Right atrium auricular region (tissue), 2 donors: ENCODE data around the gene SIX5. TPM values are rescaled to one million over a fixed set of nuclear protein-coding genes. Genes with fewer than 3 reads are reported as not detected.

Source experiments
- DNase-seq: peaks from one replicate; pipeline ENCODE4 v3.0.0-alpha.2; 2019; ENCODE audit warnings: low spot score
- H3K27ac ChIP-seq, 2 donors: fragments of 200-600 bp; sonication (generic); 1 replicate in 1 of 2; 2 replicates in 1 of 2; pipeline ENCODE4 v1.5.1; 2016 to 2019
- H3K27me3 ChIP-seq, 2 donors: fragments of 200-600 bp; sonication (generic); one replicate each; pipeline versions ENCODE4 v1.5.1 to v1.6.0; 2017 to 2019
- H3K36me3 ChIP-seq: fragments of 200-600 bp; sonication (generic); one replicate; pipeline ENCODE4 v1.5.1; 2016
- H3K4me1 ChIP-seq, 2 donors: fragments of 200-600 bp; sonication (generic); one replicate each; pipeline versions ENCODE4 v1.5.1 to v1.6.0; 2017 to 2019
- H3K4me3 ChIP-seq, 2 donors: fragments of 200-600 bp; sonication (generic); 1 replicate in 1 of 2; 2 replicates in 1 of 2; pipeline ENCODE4 v1.5.1; 2017 to 2019; ENCODE audit warnings: mild to moderate bottlenecking in 1 of 2, moderate library complexity in 1 of 2
- H3K9me3 ChIP-seq, 2 donors: fragments of 200-600 bp; sonication (generic); one replicate each; pipeline ENCODE4 v1.5.1; 2019
- total RNA-seq, 2 donors: library from RNA; depleted of rRNA; stranded (reverse); fragments of >200 nt; gene quantifications; one replicate each; pipeline ENCODE4 v1.1.0, GENCODE V29; 2016
- TF ChIP-seq, protein P1 (sequence below), 2 donors: fragments of 200-600 bp; sonication (generic); IDR thresholded peaks; one replicate each; pipeline ENCODE4 v1.5.1; 2019; ENCODE audit warnings: antibody characterized with exemption in 2 of 2

Gene SIX5
- total RNA-seq = 10 to 100 TPM in 1 of 2 donors, 1 to 10 TPM in 1; 9.3 to 18.6 TPM

DNA sequence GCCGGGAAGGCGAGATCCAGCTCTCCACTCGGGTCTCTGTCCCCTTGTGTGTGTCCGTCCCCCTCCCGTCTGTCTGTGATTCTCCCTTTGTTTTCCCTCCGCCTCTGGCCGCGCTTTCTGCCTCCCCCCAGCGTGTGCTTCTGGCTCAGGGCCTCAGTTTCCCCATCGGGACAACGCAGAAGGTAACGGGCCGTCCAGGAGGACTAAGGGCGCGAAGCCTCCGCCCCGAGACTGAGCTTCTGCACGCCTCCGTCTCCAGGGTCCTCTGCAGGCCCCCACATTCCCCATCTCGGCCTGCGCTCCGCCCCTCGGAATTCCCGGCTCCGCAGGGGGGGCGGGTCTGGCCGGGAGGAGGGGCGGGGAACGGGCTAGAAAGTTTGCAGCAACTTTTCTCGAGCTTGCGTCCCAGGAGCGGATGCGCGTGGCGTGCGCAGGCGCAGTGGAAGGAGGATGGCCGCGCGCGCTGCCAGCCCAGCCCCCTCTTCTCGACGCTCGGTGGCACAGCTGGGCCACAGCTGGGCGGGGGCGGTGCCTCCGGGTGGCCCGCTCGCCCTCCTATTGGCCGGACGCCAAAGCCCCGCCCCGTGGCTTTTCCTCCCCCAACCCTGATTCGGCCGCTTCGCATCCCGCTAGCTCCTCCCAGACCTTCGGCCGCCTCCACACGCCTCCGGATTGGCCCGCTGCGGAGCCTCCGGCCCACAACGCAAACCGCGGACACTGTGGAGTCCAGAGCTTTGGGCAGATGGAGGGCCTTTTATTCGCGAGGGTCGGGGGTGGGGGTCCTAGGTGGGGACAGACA is at the start of gene SIX5:
Gene SIX5 (minus strand): TSS at position 269 of the 799 bp plus-strand sequence. CDS start 408 bp downstream, outside the sequence.
- Histone ChIP-seq H3K4me3 (peak within 1 kb of the TSS; percentile 69 to 74), H3K27ac (peak within 1 kb of the TSS; percentile 93 to 96), H3K36me3 (peaks cover 6% of the 10 kb centered on the region), H3K27me3 (no peaks in the 10 kb centered on the region), H3K4me1 (peaks cover 0 to 55% of the 10 kb centered on the region in 2 donors), H3K9me3 (no peaks in the 10 kb centered on the region)
- DNase-seq = peak; percentile 98
- TF ChIP-seq, protein P1, sequence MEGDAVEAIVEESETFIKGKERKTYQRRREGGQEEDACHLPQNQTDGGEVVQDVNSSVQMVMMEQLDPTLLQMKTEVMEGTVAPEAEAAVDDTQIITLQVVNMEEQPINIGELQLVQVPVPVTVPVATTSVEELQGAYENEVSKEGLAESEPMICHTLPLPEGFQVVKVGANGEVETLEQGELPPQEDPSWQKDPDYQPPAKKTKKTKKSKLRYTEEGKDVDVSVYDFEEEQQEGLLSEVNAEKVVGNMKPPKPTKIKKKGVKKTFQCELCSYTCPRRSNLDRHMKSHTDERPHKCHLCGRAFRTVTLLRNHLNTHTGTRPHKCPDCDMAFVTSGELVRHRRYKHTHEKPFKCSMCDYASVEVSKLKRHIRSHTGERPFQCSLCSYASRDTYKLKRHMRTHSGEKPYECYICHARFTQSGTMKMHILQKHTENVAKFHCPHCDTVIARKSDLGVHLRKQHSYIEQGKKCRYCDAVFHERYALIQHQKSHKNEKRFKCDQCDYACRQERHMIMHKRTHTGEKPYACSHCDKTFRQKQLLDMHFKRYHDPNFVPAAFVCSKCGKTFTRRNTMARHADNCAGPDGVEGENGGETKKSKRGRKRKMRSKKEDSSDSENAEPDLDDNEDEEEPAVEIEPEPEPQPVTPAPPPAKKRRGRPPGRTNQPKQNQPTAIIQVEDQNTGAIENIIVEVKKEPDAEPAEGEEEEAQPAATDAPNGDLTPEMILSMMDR (IDR thresholded peaks at IDR 0.05) = no peak

DNA sequence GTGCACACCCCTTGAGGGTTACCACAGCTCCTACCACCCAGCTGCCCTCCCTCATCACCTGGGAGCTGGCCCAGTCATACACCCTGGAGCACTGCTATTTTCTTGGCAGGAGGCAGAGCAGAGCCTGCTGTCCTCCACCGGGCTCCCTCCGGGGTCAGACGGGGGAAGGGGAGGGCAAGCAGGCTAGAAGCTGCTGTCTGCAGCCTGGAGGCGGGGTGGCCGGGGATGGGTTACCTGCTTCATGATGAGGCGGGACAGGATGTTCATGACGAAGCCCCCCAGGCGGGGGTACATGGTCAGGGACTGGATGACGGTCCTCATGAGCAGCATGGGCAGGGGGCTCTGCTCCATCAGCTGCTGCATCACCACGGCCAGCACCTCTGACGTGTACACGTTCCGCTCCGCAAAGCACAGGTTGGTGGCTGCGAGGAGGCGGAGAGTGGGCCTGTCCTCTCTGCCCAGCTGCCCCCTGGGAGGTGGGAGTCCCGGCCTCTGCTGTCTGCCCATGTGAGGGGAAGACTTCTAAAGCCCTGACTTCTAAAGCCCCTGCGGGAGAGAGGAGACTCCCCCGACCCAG is 48.8 kb upstream of the SIX5 start:
- Histone ChIP-seq H3K27me3 (no peaks in the 10 kb centered on the region), H3K36me3 (peaks cover 27% of the 10 kb centered on the region), H3K9me3 (no peaks in the 10 kb centered on the region), H3K4me3 (no peak overlapping the region), H3K4me1 (peaks cover 0 to 26% of the 10 kb centered on the region in 2 donors), H3K27ac (no peak overlapping the region)
- TF ChIP-seq, protein P1 (IDR thresholded peaks at IDR 0.05) = no peak
- DNase-seq = no peak

DNA sequence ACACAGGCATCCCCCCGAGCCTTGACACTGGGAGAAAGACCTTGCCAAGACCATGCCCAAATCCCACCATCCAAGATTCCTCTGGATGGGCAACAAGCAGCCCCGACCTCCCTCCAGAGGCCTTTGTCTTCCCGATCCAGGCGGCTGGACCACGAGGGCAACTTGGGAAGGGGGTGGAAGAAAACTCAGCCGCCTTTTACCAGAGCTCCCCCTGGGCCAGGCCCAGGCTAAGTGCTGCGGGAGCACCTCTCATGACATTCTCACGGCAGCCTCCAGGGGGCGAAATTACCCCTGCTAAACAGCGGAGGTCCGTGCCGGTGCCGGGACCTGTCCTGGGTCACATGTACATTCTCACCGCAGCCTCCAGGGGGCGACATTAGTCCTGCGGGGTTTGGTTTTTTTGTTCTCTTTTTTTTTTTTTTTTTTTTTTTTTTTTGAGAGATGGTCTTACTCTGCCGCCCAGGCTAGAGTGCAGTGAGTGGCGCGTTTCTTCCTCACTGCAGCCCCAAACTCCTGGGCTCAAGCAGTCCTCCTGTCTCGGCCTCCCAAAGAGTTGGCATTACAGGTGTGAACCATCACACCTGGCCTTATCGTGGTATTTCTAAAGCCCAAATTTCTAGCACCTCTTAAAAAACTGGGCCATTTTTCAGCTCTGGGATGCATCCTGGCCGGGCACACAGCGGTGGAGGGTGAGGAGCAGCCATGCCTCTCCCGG is 48.1 kb upstream of the SIX5 start:
- DNase-seq = peak; percentile 94
- TF ChIP-seq, protein P1 (IDR thresholded peaks at IDR 0.05) = peak; percentile 94 to 99
- Histone ChIP-seq H3K4me1 (peaks cover 0 to 26% of the 10 kb centered on the region in 2 donors), H3K36me3 (peaks cover 22% of the 10 kb centered on the region), H3K9me3 (no peaks in the 10 kb centered on the region), H3K27ac (peak overlapping the region in 1 of 2 donors; percentile 8), H3K27me3 (no peaks in the 10 kb centered on the region), H3K4me3 (no peak overlapping the region)

DNA sequence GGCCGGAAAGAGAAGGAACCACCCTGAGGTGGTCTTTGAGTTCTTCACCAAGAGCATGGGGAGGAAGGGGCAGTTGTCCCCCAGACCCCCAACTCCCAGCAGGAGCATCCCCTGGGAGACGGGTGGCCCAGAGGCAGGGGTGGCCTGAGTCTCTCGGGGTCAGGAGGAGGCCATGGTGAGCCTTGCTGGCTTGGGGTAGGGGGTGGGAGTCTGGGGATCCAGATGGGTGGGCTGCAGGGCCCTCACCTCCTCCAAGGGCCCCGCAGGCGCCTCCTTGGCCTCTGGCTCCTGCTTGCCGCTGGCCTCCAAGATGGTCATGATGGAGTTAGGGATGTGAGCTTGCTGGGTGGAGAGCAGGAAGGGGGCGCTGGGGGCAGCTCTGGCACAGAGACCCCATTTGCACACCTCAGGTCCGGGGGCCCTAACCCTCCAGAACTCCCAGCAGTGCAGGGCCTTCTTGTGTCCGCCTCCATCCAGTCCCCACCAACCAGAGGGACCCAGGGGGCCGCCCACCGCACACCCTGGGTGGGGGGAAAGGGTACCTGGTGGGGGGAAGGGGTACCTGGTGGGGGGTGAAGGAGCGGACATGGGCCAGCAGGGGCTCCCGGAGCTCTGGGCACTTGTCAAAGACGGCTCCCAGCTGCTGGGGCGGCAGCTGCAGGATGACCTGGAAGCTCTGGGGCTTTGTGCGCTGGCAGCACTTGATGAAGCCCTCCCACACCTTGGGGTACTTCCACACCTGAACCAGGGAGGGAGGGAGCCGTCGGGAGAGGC is 47.4 kb upstream of the SIX5 start:
- no peaks in the 10 kb centered on the region for H3K27me3 ChIP-seq
- H3K9me3 ChIP-seq = no peaks in the 10 kb centered on the region
- TF ChIP-seq, protein P1 (IDR thresholded peaks at IDR 0.05) = no peak
- no peak for DNase-seq
- peak overlapping the region; percentile 55 to 70 for H3K27ac ChIP-seq
- peak overlapping the region; percentile 46 to 55 for H3K4me3 ChIP-seq
- peaks cover 21% of the 10 kb centered on the region for H3K36me3 ChIP-seq
- H3K4me1 ChIP-seq = peaks cover 0 to 26% of the 10 kb centered on the region in 2 donors

DNA sequence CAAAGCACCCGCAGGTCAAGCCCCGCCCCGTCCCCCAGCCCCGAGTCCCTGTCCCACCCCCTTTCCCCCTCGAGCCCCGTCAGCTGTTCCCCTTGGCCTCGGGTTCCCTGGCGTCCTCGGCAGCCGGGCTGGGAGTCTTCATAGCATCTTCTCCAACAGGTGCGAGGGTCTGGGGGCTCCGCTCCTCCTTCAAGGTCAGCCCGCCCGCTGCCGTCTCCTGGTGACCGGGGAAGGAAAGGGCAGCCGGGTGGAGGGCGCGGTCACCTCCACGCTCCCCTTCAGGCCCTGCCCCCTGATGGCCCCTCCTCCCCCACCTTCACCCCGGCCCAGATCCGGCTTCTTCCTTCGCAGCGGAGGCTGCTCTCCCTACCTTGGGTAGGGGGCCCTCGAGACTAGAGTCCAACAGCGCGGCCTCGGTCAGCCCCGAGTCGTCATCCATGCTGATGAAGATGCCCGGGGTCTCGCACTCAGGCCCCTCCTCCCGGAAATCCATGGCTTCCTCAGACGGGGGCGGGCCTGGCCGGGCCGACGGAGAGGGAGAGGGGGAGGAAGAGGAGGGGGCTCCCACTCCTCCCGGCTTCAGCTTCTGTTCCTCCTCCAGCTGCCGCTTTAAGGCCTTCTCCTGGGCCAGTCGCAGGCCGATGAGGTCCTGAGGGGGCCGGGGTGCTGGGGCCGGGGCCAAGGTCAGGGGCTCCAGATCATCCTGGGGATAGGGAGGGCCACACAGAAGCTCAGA is 46.6 kb upstream of the SIX5 start:
- Histone ChIP-seq H3K9me3 (no peaks in the 10 kb centered on the region), H3K4me3 (peak overlapping the region; percentile 46 to 55), H3K27ac (peak overlapping the region; percentile 55 to 70), H3K27me3 (no peaks in the 10 kb centered on the region), H3K36me3 (peaks cover 13% of the 10 kb centered on the region), H3K4me1 (peaks cover 0 to 26% of the 10 kb centered on the region in 2 donors)
- TF ChIP-seq, protein P1 (IDR thresholded peaks at IDR 0.05) = no peak
- DNase-seq = no peak
